ENCODE data around the gene TRIM34. TPM values are rescaled to one million over a fixed set of nuclear protein-coding genes. Genes with fewer than 3 reads are reported as not detected.

Gene TRIM34
- total and polyA plus RNA-seq, 4 donors, result 1.7 to 3.8 (median 2.5) TPM

GRCh38 chr11:5658318-5658717 is 33.5 kb downstream of the TRIM34 start:
- DNase-seq (ENCODE audit: low spot score), result no peak
- TF ChIP-seq RXRA (IDR thresholded peaks at IDR 0.05) (no peak), FOXA2 (IDR thresholded peaks at IDR 0.05) (no peak), JUND (IDR thresholded peaks at IDR 0.05) (no peak)
- Histone ChIP-seq H3K9me3 (ENCODE audit: control insufficient read depth in 4 of 4, low read length in 3 of 4) (no peaks in the 10 kb centered on the region), H3K9ac (ENCODE audit: low read depth in 1 of 2, low read length in 2 of 2) (no peak overlapping the region), H3K27me3 (ENCODE audit: control insufficient read depth in 4 of 4, insufficient read depth in 4 of 4, low read length in 3 of 4) (no peaks in the 10 kb centered on the region), H3K36me3 (ENCODE audit: control insufficient read depth in 4 of 4, insufficient read depth in 3 of 4, low read depth in 1 of 4, low read length in 3 of 4) (peaks cover 0 to 10% (median 0%) of the 10 kb centered on the region in 4 donors), H3K4me3 (ENCODE audit: low read depth in 1 of 3, low read length in 3 of 3) (no peak overlapping the region), H3K27ac (ENCODE audit: low read depth in 1 of 2, low read length in 2 of 2) (no peak overlapping the region), H3K4me1 (ENCODE audit: control insufficient read depth in 4 of 4, insufficient read depth in 4 of 4, low read length in 3 of 4) (no peaks in the 10 kb centered on the region)
- 94% methylated on average over 5 of the region's 5 CpGs for WGBS

GRCh38 chr11:5663511-5663910 is 38.7 kb downstream of the TRIM34 start:
- Histone ChIP-seq H3K9ac (ENCODE audit: low read depth in 1 of 2, low read length in 2 of 2) (no peak overlapping the region), H3K36me3 (ENCODE audit: control insufficient read depth in 4 of 4, insufficient read depth in 3 of 4, low read depth in 1 of 4, low read length in 3 of 4) (peaks cover 2 to 41% (median 25%) of the 10 kb centered on the region in 4 donors), H3K27ac (ENCODE audit: low read depth in 1 of 2, low read length in 2 of 2) (no peak overlapping the region), H3K9me3 (ENCODE audit: control insufficient read depth in 4 of 4, low read length in 3 of 4) (no peaks in the 10 kb centered on the region), H3K27me3 (ENCODE audit: control insufficient read depth in 4 of 4, insufficient read depth in 4 of 4, low read length in 3 of 4) (no peaks in the 10 kb centered on the region), H3K4me3 (ENCODE audit: low read depth in 1 of 3, low read length in 3 of 3) (no peak overlapping the region), H3K4me1 (ENCODE audit: control insufficient read depth in 4 of 4, insufficient read depth in 4 of 4, low read length in 3 of 4) (no peaks in the 10 kb centered on the region)
- DNase-seq (ENCODE audit: low spot score), result no peak
- no peak for TF ChIP-seq RAD21 (IDR thresholded peaks at IDR 0.05)
- no peak for TF ChIP-seq ATF3 (IDR thresholded peaks at IDR 0.05)
- no peak for TF ChIP-seq HNF4A (conservative IDR thresholded peaks at IDR 0.05)
- no peak for TF ChIP-seq YY1 (IDR thresholded peaks at IDR 0.05)
- no peak for TF ChIP-seq FOXA1 (IDR thresholded peaks at IDR 0.05)
- WGBS, result 94% methylated on average over 2 of the region's 2 CpGs

- DNase-seq (ENCODE audit: low spot score), result no peak
Observed at GRCh38 chr11:5665051-5665570, 40.3 kb downstream of the TRIM34 start.

More at GRCh38 chr11:5665051-5665570, 40.3 kb downstream of the TRIM34 start:
- no peak overlapping the region for H3K27ac ChIP-seq (ENCODE audit: low read depth in 1 of 2, low read length in 2 of 2)
- no peaks in the 10 kb centered on the region for H3K4me1 ChIP-seq (ENCODE audit: control insufficient read depth in 4 of 4, insufficient read depth in 4 of 4, low read length in 3 of 4)
- H3K27me3 ChIP-seq (ENCODE audit: control insufficient read depth in 4 of 4, insufficient read depth in 4 of 4, low read length in 3 of 4), result no peaks in the 10 kb centered on the region
- no peaks in the 10 kb centered on the region for H3K9me3 ChIP-seq (ENCODE audit: control insufficient read depth in 4 of 4, low read length in 3 of 4)
- no peak overlapping the region for H3K9ac ChIP-seq (ENCODE audit: low read depth in 1 of 2, low read length in 2 of 2)
- peaks cover 2 to 52% (median 30%) of the 10 kb centered on the region in 4 donors for H3K36me3 ChIP-seq (ENCODE audit: control insufficient read depth in 4 of 4, insufficient read depth in 3 of 4, low read depth in 1 of 4, low read length in 3 of 4)
- no peak overlapping the region for H3K4me3 ChIP-seq (ENCODE audit: low read depth in 1 of 3, low read length in 3 of 3)
- WGBS, result 95% methylated on average over 4 of the region's 4 CpGs
- no peak for TF ChIP-seq FOXA2 (IDR thresholded peaks at IDR 0.05)
- TF ChIP-seq YY1 (IDR thresholded peaks at IDR 0.05), result no peak
- no peak for TF ChIP-seq RXRA (IDR thresholded peaks at IDR 0.05)
- TF ChIP-seq REST (IDR thresholded peaks at IDR 0.05), result no peak
- TF ChIP-seq EGR1 (IDR thresholded peaks at IDR 0.05; ENCODE audit: low read depth in 2 of 2), result no peak
- TF ChIP-seq RAD21 (IDR thresholded peaks at IDR 0.05), result no peak
- TF ChIP-seq HNF4A (conservative IDR thresholded peaks at IDR 0.05), result no peak
- no peak for TF ChIP-seq NR2F2 (IDR thresholded peaks at IDR 0.05)
- TF ChIP-seq ZBTB33 (IDR thresholded peaks at IDR 0.05), result no peak
- TF ChIP-seq GABPA (IDR thresholded peaks at IDR 0.05 in 1 of 2, conservative IDR thresholded peaks at IDR 0.05 in 1 of 2), result no peak
- TF ChIP-seq TAF1 (conservative IDR thresholded peaks at IDR 0.05), result no peak
- TF ChIP-seq JUND (IDR thresholded peaks at IDR 0.05), result no peak
- no peak for TF ChIP-seq HNF4G (IDR thresholded peaks at IDR 0.05)
- no peak for TF ChIP-seq FOXA1 (IDR thresholded peaks at IDR 0.05)
- no peak for TF ChIP-seq MAX (IDR thresholded peaks at IDR 0.05)

Data from liver (tissue), 9 donors.